HG02588 (cell line): ENCODE measurements around the gene CEMIP.

Experiments used
- ATAC-seq: cut with Tn5 transposase; IDR thresholded peaks from one replicate; pipeline ENCODE4 v1.9.1; 2021; ENCODE audit warnings: mild to moderate bottlenecking, moderate library complexity; ENCODE audit not compliant: unreplicated experiment

Gene CEMIP

GRCh38 chr15:80883641-80884040, 104.5 kb downstream of the CEMIP start:
- ATAC-seq = no peak

GRCh38 chr15:80885016-80885579, 105.9 kb downstream of the CEMIP start:
- no peak for ATAC-seq

- no peak for ATAC-seq
These were observed 108.0 kb downstream of the CEMIP start for GRCh38 chr15:80887148-80887547.

GRCh38 chr15:80888846-80889245, 109.7 kb downstream of the CEMIP start:
- no peak for ATAC-seq

- ATAC-seq = no peak
These were observed 111.3 kb downstream of the CEMIP start for GRCh38 chr15:80890341-80891005.

GRCh38 chr15:80891006-80891405, 111.8 kb downstream of the CEMIP start:
- ATAC-seq = no peak

- ATAC-seq = no peak
These were observed 113.2 kb downstream of the CEMIP start for GRCh38 chr15:80892414-80892813.

GRCh38 chr15:80893777-80894176, 114.6 kb downstream of the CEMIP start:
- ATAC-seq = no peak

- no peak for ATAC-seq
These were observed 115.9 kb downstream of the CEMIP start for GRCh38 chr15:80895091-80895490.

GRCh38 chr15:80895965-80896364, 116.8 kb downstream of the CEMIP start:
- ATAC-seq = no peak

- no peak for ATAC-seq
These were observed 118.9 kb downstream of the CEMIP start for GRCh38 chr15:80898040-80898439.

- ATAC-seq = no peak
These were observed 123.2 kb downstream of the CEMIP start for GRCh38 chr15:80902298-80902801.

- no peak for ATAC-seq
These were observed 125.8 kb downstream of the CEMIP start for GRCh38 chr15:80904998-80905397.

GRCh38 chr15:80906159-80906766, 127.1 kb downstream of the CEMIP start:
- ATAC-seq = no peak

GRCh38 chr15:80911821-80912220, 132.7 kb downstream of the CEMIP start:
- no peak for ATAC-seq

- no peak for ATAC-seq
These were observed 133.5 kb downstream of the CEMIP start for GRCh38 chr15:80912673-80913072.

GRCh38 chr15:80913541-80913940, 134.4 kb downstream of the CEMIP start:
- no peak for ATAC-seq

- no peak for ATAC-seq
These were observed 136.3 kb downstream of the CEMIP start for GRCh38 chr15:80915472-80915871.

- ATAC-seq = no peak
These were observed 136.9 kb downstream of the CEMIP start for GRCh38 chr15:80916056-80916455.

- ATAC-seq = no peak
These were observed 139.1 kb downstream of the CEMIP start for GRCh38 chr15:80918196-80918783.

GRCh38 chr15:80920271-80920699, 141.1 kb downstream of the CEMIP start:
- no peak for ATAC-seq
